PC-9 (cell line): Measurements from ENCODE around the gene CLBA1. TPM values are rescaled to one million over a fixed set of nuclear protein-coding genes. Genes with fewer than 3 reads are reported as not detected.

Experiments
- BruUV-seq: library from RNA; stranded (reverse); fragments of 400-500 nt; replicated peaks from 2 replicates; lab custom pipeline; 2021; lab: Mats Ljungman, UMichigan
- CTCF ChIA-PET: fragments of 300-600 bp; sonication (Branson Sonifier 250); formaldehyde crosslinking; loops from one replicate; lab custom pipeline; 2022; ENCODE audit warnings: antibody characterized with exemption; lab: Charles Lee
- POLR2A ChIA-PET: fragments of 300-600 bp; sonication (Branson Sonifier 250); formaldehyde crosslinking; loops from one replicate; lab custom pipeline; 2022; ENCODE audit warnings: antibody characterized with exemption; ENCODE audit not compliant: unreplicated experiment; lab: Charles Lee
- DNase-seq, 2 experiments: peaks; one replicate each; pipeline versions ENCODE4 v3.0.0 to v3.0.0-alpha.2; 2015 to 2022; ENCODE audit warnings: mixed read lengths in 1 of 2
- H2AFZ ChIP-seq: fragments of 200-600 bp; sonication (generic); 2 replicates; pipeline ENCODE4 v1.8.1; 2017; ENCODE audit warnings: antibody characterized with exemption
- H3F3A ChIP-seq: fragments of 200-600 bp; sonication (generic); 2 replicates; pipeline ENCODE4 v1.8.1; 2017; ENCODE audit warnings: antibody characterized with exemption, mild to moderate bottlenecking, low read depth; ENCODE audit not compliant: insufficient read depth
- H3K27ac ChIP-seq: fragments of 200-600 bp; sonication (generic); 2 replicates; pipeline ENCODE4 v1.6.1; 2016; ENCODE audit warnings: mixed run types
- H3K27me3 ChIP-seq: fragments of 200-600 bp; sonication (generic); 2 replicates; pipeline ENCODE4 v1.6.1; 2016; ENCODE audit warnings: low read depth, mixed run types; ENCODE audit not compliant: insufficient read depth
- H3K36me3 ChIP-seq: fragments of 200-600 bp; sonication (generic); 2 replicates; pipeline ENCODE4 v1.6.1; 2016; ENCODE audit warnings: low read depth, mixed run types
- H3K4me1 ChIP-seq: fragments of 200-600 bp; sonication (generic); replicated peaks from 2 replicates; pipeline ENCODE4 v1.6.1; 2016; ENCODE audit warnings: mixed run types; ENCODE audit not compliant: insufficient read depth
- H3K4me2 ChIP-seq: fragments of 200-600 bp; sonication (generic); 2 replicates; pipeline ENCODE4 v1.6.1; 2017; ENCODE audit warnings: mixed run types
- H3K4me3 ChIP-seq: fragments of 200-600 bp; sonication (generic); 2 replicates; pipeline ENCODE4 v1.6.1; 2016; ENCODE audit warnings: mixed run types
- H3K79me2 ChIP-seq: fragments of 200-600 bp; sonication (generic); 2 replicates; pipeline ENCODE4 v1.6.1; 2017; ENCODE audit warnings: low read depth, mixed run types
- H3K9me2 ChIP-seq: fragments of 200-600 bp; sonication (generic); 2 replicates; pipeline ENCODE4 v1.8.1; 2017; ENCODE audit warnings: mild to moderate bottlenecking; ENCODE audit not compliant: insufficient read depth
- H3K9me3 ChIP-seq: fragments of 200-600 bp; sonication (generic); 2 replicates; pipeline ENCODE4 v1.8.1; 2016; ENCODE audit warnings: low read depth; ENCODE audit not compliant: insufficient read depth
- H4K20me1 ChIP-seq: fragments of 200-600 bp; sonication (generic); 2 replicates; pipeline ENCODE4 v1.8.1; 2017; ENCODE audit not compliant: insufficient read depth
- EZH2 ChIP-seq: fragments of 200-600 bp; sonication (generic); IDR thresholded peaks from 2 replicates; pipeline ENCODE4 v1.8.0; 2017; ENCODE audit warnings: antibody characterized with exemption, low read depth
- intact Hi-C: fragments of 100-400 bp; cut with micrococcal nuclease; formaldehyde crosslinking; loops from one replicate; pipeline ENCODE4 v1.10.0; 2022; ENCODE audit not compliant: unreplicated experiment
- total RNA-seq: library from RNA; stranded (reverse); gene quantifications from 2 replicates; pipeline ENCODE4 v1.2.3, GENCODE V29; 2021
- TF ChIP-seq, protein P1 (sequence below): fragments of 200-600 bp; sonication (generic); conservative IDR thresholded peaks from 2 replicates; pipeline ENCODE4 v1.6.1; 2017; ENCODE audit warnings: mixed run types, antibody characterized with exemption, mild to moderate bottlenecking, moderate library complexity

Gene CLBA1
- total RNA-seq, 1 experiment from 2014 or later, result 12.6 TPM

DNA sequence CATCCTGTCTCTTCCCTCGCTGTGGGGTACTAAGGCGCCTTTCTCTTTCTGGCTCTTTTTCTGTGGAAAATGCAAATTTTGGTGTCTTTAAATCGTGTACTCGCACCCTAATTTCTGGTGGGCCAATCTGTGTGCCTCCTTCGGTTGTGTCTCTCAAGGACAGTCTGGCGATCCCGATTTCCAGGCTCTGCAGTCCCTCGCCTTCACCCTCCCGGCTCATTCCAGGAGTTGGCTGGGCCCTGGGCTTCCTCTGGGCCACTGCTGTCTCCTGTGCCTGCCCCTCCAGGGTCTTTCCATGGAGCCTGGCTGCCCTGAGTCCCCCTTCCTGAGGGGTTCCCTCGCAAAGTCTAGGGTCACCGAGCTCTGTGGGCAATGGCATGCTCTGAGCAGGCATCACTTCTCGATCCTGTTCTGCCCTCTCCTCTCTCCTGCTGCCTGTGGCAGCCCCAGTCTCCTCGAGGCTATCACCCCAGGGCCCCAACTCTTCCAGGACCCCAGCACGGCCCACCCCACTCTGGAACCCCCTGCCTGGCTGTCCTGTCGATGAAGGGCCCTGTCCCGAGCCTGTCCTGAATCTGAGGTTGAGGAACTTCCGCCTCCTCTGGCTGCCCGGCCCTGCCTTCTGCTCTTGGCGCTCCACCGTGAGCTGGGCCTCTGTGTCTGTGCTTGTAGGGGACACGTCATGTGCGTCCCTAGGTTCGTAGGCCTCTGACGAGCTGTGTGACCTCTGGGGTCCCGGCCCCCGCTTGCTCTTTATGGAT lies 31.5 kb upstream of the CLBA1 start:
- intact Hi-C loops, result no loop called here
- no TSS peak for BruUV-seq
- no peaks in the 10 kb centered on the region for H4K20me1 ChIP-seq
- H3K27ac ChIP-seq, result no peak overlapping the region
- no peaks in the 10 kb centered on the region for H3K36me3 ChIP-seq
- no peaks in the 10 kb centered on the region for H3K4me1 ChIP-seq
- no peaks in the 10 kb centered on the region for H3F3A ChIP-seq
- no peak for TF ChIP-seq EZH2
- TF ChIP-seq, protein P1, sequence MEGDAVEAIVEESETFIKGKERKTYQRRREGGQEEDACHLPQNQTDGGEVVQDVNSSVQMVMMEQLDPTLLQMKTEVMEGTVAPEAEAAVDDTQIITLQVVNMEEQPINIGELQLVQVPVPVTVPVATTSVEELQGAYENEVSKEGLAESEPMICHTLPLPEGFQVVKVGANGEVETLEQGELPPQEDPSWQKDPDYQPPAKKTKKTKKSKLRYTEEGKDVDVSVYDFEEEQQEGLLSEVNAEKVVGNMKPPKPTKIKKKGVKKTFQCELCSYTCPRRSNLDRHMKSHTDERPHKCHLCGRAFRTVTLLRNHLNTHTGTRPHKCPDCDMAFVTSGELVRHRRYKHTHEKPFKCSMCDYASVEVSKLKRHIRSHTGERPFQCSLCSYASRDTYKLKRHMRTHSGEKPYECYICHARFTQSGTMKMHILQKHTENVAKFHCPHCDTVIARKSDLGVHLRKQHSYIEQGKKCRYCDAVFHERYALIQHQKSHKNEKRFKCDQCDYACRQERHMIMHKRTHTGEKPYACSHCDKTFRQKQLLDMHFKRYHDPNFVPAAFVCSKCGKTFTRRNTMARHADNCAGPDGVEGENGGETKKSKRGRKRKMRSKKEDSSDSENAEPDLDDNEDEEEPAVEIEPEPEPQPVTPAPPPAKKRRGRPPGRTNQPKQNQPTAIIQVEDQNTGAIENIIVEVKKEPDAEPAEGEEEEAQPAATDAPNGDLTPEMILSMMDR, result no peak
- DNase-seq, result no peak
- no peaks in the 10 kb centered on the region for H3K79me2 ChIP-seq
- POLR2A ChIA-PET, result no interaction called here
- no peak overlapping the region for H2AFZ ChIP-seq
- no peaks in the 10 kb centered on the region for H3K9me3 ChIP-seq
- H3K4me2 ChIP-seq, result no peak overlapping the region
- H3K27me3 ChIP-seq, result no peaks in the 10 kb centered on the region
- CTCF ChIA-PET, result no interaction called here
- no peaks in the 10 kb centered on the region for H3K9me2 ChIP-seq
- H3K4me3 ChIP-seq, result no peak overlapping the region

DNA sequence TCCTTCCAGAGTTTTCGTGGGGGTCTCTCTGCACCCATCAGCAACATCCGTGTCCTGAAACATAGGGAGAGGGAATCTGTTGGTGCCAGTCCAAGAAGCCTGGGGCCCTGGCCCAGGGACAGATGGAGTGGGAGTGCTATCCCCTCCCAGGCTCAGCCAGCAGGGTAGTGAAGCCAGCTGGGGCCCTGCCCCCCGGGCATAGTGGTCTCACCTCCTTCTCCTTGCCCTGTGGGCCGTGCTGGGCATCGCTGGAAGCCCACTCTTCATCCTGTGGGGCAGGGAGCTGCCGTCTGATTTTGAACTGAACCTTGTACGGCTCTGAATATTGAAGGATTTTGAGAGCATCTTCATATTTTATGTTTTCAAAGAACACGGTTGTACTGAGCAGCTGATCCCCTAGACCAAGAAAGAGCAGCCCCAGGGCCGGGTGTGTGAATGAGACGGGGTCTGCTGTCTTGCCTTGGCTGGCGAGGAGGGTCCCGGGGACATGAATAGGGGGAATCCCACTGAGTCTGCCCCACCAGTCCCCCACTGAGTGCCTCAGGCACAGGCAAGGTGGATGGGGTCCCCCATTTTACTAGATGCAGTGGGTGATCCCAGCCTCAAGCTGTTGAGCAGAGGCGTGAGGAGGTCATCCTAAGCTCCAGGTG lies 30.7 kb upstream of the CLBA1 start:
- H3K36me3 ChIP-seq, result no peaks in the 10 kb centered on the region
- no peak overlapping the region for H3K4me3 ChIP-seq
- no peak overlapping the region for H3K27ac ChIP-seq
- H3K27me3 ChIP-seq, result no peaks in the 10 kb centered on the region
- ChIA-PET CTCF (no interaction called here), POLR2A (no interaction called here)
- H4K20me1 ChIP-seq, result no peaks in the 10 kb centered on the region
- no TSS peak for BruUV-seq
- no peaks in the 10 kb centered on the region for H3K79me2 ChIP-seq
- no peak overlapping the region for H2AFZ ChIP-seq
- H3K9me2 ChIP-seq, result no peaks in the 10 kb centered on the region
- intact Hi-C loops, result no loop called here
- no peaks in the 10 kb centered on the region for H3K9me3 ChIP-seq
- H3K4me2 ChIP-seq, result no peak overlapping the region
- H3K4me1 ChIP-seq, result no peaks in the 10 kb centered on the region
- no peaks in the 10 kb centered on the region for H3F3A ChIP-seq
- no peak for DNase-seq
- TF ChIP-seq, protein P1, result no peak
- TF ChIP-seq EZH2, result no peak

DNA sequence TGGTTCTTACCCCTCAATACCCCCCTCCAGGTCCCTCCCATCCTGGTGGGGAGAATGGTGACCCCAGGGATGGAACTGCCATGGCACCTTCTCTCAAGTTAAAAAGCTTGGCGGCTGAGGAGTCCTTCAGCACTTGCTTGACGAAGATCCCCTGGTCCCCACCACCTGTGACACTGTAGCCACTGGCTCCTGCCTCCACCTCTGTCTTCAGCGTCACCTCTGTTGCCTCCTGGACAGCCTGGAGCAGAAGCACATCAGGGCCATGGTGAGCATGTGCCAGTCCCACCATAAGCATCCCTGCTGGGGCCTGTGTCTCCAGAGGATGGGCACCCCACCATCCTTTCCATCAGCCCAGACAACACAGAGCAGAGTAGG lies 30.2 kb upstream of the CLBA1 start:
- H3K9me3 ChIP-seq, result no peaks in the 10 kb centered on the region
- no peaks in the 10 kb centered on the region for H3K36me3 ChIP-seq
- CTCF ChIA-PET, result no interaction called here
- H4K20me1 ChIP-seq, result no peaks in the 10 kb centered on the region
- H3K4me2 ChIP-seq, result no peak overlapping the region
- no peaks in the 10 kb centered on the region for H3K79me2 ChIP-seq
- no peak for DNase-seq
- H3F3A ChIP-seq, result no peaks in the 10 kb centered on the region
- no peaks in the 10 kb centered on the region for H3K27me3 ChIP-seq
- intact Hi-C loops, result no loop called here
- H3K4me3 ChIP-seq, result no peak overlapping the region
- no peak overlapping the region for H2AFZ ChIP-seq
- TF ChIP-seq, protein P1, result no peak
- TF ChIP-seq EZH2, result no peak
- POLR2A ChIA-PET, result no interaction called here
- no peak overlapping the region for H3K27ac ChIP-seq
- no peaks in the 10 kb centered on the region for H3K9me2 ChIP-seq
- no TSS peak for BruUV-seq
- H3K4me1 ChIP-seq, result no peaks in the 10 kb centered on the region
